HG03469 (cell line): ENCODE data around the gene VPS50.

Experiments used
- ATAC-seq: cut with Tn5 transposase; IDR thresholded peaks from one replicate; pipeline ENCODE4 v1.9.1; 2021; ENCODE audit warnings: mild to moderate bottlenecking, moderate library complexity, moderate number of reproducible peaks; ENCODE audit not compliant: unreplicated experiment

The VPS50 gene

GRCh38 chr7:93392984-93393383 is 160.8 kb downstream of the VPS50 start:
- no peak for ATAC-seq

- ATAC-seq = no peak
Measured at GRCh38 chr7:93399642-93400041, 167.5 kb downstream of the VPS50 start.

GRCh38 chr7:93402944-93403343 is 170.8 kb downstream of the VPS50 start:
- no peak for ATAC-seq

- ATAC-seq = no peak
Measured at GRCh38 chr7:93407239-93407638, 175.1 kb downstream of the VPS50 start.

- no peak for ATAC-seq
Measured at GRCh38 chr7:93409324-93409723, 177.2 kb downstream of the VPS50 start.
